CD4-positive, alpha-beta T cell treated with Interferon alpha-2 for 1 hour (primary cell): Measurements from ENCODE around the gene DHX36.

ENCODE experiments used
- DNase-seq, 2 donors: peaks; one replicate each; pipeline ENCODE4 v3.0.0-alpha.2; 2020 to 2022

The DHX36 gene, protein sequence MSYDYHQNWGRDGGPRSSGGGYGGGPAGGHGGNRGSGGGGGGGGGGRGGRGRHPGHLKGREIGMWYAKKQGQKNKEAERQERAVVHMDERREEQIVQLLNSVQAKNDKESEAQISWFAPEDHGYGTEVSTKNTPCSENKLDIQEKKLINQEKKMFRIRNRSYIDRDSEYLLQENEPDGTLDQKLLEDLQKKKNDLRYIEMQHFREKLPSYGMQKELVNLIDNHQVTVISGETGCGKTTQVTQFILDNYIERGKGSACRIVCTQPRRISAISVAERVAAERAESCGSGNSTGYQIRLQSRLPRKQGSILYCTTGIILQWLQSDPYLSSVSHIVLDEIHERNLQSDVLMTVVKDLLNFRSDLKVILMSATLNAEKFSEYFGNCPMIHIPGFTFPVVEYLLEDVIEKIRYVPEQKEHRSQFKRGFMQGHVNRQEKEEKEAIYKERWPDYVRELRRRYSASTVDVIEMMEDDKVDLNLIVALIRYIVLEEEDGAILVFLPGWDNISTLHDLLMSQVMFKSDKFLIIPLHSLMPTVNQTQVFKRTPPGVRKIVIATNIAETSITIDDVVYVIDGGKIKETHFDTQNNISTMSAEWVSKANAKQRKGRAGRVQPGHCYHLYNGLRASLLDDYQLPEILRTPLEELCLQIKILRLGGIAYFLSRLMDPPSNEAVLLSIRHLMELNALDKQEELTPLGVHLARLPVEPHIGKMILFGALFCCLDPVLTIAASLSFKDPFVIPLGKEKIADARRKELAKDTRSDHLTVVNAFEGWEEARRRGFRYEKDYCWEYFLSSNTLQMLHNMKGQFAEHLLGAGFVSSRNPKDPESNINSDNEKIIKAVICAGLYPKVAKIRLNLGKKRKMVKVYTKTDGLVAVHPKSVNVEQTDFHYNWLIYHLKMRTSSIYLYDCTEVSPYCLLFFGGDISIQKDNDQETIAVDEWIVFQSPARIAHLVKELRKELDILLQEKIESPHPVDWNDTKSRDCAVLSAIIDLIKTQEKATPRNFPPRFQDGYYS

GRCh38 chr3:154323891-154324738 lies at the start of gene DHX36:
Gene DHX36 (minus strand): TSS chr3:154324487. CDS start chr3:154324416, 71 bp downstream.
- peak; percentile 92 to 93 for DNase-seq

GRCh38 chr3:154367221-154367620 lies 42.9 kb upstream of the DHX36 start:
- DNase-seq: no peak

- DNase-seq: no peak
Measured at GRCh38 chr3:154364849-154365248, 40.6 kb upstream of the DHX36 start.

DNA sequence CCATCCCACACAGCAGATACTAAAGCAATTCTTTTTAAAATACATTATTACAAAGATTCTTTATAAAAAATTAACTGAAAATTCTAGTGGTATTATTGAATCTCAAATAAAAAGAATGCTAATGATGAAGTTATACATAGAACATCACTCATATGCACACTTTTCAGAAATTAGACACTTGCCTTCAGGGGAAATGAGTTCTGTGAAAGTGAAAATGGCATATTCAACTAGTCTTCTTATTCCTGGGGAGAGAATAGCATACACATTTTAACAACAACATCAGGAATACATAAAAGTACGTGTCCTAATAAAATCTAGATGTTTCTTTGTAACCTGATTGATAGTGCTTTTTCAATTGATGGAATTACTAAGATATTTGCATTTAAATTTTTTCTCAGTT lies 36.8 kb upstream of the DHX36 start:
- no peak for DNase-seq

- no peak for DNase-seq
Measured at GRCh38 chr3:154356009-154356408, 31.7 kb upstream of the DHX36 start.

DNA sequence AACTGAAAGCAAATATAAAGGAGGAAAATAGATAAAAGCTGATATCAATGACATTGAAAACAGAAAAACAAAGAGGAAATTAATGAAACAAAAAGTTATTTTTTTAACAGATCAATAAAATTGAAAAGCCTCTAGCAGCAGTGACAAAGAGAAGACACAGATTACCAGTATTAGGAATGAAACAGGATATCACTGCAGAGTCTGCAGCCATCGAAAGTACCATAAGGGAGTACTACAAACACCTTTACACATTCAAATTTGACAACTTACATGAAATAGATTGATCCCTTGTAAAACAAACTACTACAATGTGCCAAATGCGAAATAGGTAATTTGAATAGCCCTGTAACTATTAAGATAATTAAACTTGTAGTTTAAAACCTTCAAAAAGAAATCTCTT lies 24.9 kb upstream of the DHX36 start:
- no peak for DNase-seq

- DNase-seq: no peak
Measured at GRCh38 chr3:154345422-154346122, 21.3 kb upstream of the DHX36 start.

DNA sequence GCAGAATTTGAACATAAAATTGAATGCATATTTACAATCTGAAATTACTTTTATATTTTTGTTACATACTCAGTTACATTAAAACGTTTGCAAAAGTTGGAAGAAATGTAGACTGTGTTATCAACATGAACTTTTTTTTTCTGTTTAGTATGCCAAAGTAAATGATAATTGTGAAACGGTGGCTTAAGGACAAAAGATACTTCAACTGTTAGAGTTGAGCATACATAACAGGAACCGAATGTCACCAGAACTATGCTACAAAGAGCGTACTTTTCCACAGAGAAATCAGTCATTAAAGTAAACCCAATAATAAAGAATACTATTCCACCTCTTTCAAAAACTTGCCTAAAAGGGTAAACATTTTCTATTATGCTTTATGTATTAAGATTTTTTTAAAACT lies 14.3 kb upstream of the DHX36 start:
- DNase-seq: no peak

- DNase-seq: no peak
Measured at GRCh38 chr3:154338008-154338407, 13.7 kb upstream of the DHX36 start.

- peak in 1 of 2 donors; percentile 49 for DNase-seq
Measured at GRCh38 chr3:154334973-154335420, 10.7 kb upstream of the DHX36 start.

DNA sequence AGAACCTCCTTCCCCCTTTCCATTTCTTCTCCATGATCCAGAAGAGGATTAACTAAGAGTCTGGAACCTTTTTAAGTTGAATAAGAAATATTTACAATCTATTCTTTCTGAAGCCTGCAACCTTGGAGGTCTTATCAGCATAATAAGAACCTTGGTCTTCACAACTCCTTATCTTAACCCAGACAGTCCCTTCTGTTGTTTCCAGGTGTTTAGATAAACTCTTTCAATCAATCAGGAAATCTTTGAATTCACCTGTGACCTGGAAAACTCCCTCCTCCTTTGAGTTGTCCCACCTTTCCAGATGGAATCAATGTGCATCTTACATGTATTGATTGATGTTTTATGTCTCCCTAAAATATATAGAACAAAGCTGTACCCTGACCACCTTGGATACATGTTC lies 3.6 kb upstream of the DHX36 start:
- DNase-seq: no peak

- DNase-seq: no peak
Measured at GRCh38 chr3:154324919-154325318, 632 bp upstream of the DHX36 start.

DNA sequence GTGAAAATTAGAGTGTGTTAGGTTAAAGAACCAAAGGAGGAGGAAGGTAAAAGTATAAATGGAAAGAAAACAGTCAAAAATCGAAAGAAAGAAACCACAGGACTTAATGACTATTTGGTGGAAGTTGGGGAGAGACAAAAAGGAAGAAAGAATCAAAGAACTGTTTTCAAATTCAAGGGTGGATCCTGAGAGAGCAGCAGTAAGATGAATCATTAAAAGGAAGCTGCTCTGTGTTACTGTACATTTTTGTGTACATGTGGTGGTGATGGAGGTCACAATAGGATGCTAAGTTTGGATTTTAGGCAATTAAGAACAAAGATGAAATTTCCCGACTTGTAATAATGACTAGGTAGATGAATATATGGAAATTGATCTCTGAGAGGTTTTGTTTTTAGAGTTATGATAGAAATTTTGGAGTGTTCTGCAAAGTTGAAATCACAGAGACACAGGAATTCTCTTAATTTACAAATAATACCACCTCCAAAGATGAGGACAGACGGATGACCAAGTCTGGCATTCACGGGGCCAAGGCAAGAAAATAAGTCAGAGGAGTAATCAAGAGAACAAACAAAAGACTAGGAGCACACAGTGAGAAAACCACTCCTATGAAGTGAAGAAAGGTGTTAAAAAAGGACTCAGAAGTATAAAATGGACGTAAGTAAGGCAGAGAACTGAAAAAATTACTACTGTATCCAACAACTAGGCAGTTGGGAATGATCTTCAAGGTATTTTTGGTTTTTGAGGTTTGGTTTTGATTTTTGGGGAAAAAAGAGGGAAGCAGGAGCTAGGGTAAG lies 7.1 kb downstream of the DHX36 start:
- DNase-seq: no peak

- DNase-seq: no peak
Measured at GRCh38 chr3:154314152-154314551, 10.1 kb downstream of the DHX36 start.

DNA sequence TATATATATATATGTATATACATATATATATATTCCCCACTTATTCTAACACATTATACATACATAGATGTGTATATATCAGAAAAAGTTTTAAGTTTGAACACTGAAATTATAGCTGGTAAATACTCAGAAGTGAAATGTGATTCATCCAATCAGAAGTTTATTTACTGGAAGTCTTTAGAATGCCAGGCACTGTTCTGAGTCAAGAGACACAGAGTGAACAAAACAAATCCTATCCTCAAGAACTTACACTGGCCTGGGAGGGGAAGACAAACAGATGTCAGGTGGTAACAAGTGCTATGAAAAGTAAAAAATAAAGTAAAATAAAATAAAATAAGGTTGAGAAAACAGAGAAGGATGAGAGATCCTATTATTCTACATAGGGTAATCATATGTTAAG lies 13.4 kb downstream of the DHX36 start:
- no peak for DNase-seq

DNA sequence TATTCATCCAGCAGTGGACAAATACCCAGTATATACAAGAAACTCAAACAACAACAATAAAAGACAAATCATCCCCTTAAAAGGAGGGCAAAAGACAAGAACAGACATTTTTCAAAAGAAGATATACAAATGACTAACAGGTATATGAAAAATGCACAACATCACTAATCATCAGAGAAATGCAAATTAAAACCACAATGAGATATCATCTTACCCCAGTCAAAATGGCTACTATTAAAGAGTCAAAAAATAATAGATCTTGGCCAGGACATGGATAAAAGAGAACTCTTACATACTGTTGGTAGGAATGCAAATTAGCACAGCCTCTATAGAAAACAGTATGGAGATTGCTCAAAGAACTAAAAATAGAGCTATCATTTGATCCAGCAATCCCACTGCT lies 16.9 kb downstream of the DHX36 start:
- DNase-seq: no peak

GRCh38 chr3:154304936-154305335 lies 19.4 kb downstream of the DHX36 start:
- DNase-seq: no peak

DNA sequence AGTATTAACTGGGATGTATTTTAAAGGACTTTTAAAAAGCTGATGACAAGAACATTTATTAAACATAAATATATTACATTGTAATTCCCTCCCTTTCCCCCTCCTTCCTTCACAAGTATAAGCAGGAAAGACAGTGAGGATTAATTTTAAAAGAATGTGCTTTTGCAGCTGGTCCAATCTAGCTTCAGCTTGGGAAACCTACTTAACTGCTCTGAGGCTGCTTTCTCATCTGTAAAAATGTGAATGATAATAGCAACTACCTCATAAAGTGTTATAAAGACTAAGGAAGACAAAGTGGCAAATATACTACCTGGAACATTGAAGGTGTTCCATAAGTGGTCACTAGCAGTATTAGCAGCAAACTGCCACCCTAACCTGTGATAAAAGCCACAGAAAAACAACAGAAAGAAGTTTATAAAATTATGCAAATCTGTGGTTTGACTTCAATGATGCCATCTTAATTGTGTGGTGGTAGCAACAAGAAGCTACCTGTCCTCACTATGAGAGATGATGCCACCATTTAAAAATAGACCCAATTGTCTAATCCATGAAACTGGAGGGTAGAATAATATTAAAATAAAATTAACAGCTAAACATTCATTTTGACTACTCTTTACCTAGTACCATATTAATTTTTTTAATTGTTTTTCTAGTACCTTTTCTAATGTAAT lies 20.0 kb downstream of the DHX36 start:
- DNase-seq: no peak

GRCh38 chr3:154301561-154301960 lies 22.7 kb downstream of the DHX36 start:
- DNase-seq: no peak

GRCh38 chr3:154294016-154294415 lies 30.3 kb downstream of the DHX36 start:
- DNase-seq: no peak

- no peak for DNase-seq
Measured at GRCh38 chr3:154290187-154290586, 34.1 kb downstream of the DHX36 start.
